Measurements from ENCODE around the gene ALG5.

GRCh38 chr13:36975172-36975571 is 24.0 kb downstream of the ALG5 start:
- TF ChIP-seq POLR2A (IDR thresholded peaks at IDR 0.05; ENCODE audit: low read length) (no peak), RNF2 (IDR thresholded peaks at IDR 0.05; ENCODE audit: borderline replicate concordance, low read depth) (no peak), TP53 (CRISPR knock-in tag; IDR thresholded peaks at IDR 0.05) (no peak), MAFK (IDR thresholded peaks at IDR 0.05; ENCODE audit: partially characterized antibody) (no peak), USF2 (IDR thresholded peaks at IDR 0.05) (no peak), EP300 (IDR thresholded peaks at IDR 0.05) (no peak), MAZ (IDR thresholded peaks at IDR 0.05; ENCODE audit: borderline replicate concordance, low read depth, low read length) (no peak)
- TF ChIP-seq, protein P1, sequence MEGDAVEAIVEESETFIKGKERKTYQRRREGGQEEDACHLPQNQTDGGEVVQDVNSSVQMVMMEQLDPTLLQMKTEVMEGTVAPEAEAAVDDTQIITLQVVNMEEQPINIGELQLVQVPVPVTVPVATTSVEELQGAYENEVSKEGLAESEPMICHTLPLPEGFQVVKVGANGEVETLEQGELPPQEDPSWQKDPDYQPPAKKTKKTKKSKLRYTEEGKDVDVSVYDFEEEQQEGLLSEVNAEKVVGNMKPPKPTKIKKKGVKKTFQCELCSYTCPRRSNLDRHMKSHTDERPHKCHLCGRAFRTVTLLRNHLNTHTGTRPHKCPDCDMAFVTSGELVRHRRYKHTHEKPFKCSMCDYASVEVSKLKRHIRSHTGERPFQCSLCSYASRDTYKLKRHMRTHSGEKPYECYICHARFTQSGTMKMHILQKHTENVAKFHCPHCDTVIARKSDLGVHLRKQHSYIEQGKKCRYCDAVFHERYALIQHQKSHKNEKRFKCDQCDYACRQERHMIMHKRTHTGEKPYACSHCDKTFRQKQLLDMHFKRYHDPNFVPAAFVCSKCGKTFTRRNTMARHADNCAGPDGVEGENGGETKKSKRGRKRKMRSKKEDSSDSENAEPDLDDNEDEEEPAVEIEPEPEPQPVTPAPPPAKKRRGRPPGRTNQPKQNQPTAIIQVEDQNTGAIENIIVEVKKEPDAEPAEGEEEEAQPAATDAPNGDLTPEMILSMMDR (IDR thresholded peaks at IDR 0.05) = no peak
- TF ChIP-seq, protein P2, sequence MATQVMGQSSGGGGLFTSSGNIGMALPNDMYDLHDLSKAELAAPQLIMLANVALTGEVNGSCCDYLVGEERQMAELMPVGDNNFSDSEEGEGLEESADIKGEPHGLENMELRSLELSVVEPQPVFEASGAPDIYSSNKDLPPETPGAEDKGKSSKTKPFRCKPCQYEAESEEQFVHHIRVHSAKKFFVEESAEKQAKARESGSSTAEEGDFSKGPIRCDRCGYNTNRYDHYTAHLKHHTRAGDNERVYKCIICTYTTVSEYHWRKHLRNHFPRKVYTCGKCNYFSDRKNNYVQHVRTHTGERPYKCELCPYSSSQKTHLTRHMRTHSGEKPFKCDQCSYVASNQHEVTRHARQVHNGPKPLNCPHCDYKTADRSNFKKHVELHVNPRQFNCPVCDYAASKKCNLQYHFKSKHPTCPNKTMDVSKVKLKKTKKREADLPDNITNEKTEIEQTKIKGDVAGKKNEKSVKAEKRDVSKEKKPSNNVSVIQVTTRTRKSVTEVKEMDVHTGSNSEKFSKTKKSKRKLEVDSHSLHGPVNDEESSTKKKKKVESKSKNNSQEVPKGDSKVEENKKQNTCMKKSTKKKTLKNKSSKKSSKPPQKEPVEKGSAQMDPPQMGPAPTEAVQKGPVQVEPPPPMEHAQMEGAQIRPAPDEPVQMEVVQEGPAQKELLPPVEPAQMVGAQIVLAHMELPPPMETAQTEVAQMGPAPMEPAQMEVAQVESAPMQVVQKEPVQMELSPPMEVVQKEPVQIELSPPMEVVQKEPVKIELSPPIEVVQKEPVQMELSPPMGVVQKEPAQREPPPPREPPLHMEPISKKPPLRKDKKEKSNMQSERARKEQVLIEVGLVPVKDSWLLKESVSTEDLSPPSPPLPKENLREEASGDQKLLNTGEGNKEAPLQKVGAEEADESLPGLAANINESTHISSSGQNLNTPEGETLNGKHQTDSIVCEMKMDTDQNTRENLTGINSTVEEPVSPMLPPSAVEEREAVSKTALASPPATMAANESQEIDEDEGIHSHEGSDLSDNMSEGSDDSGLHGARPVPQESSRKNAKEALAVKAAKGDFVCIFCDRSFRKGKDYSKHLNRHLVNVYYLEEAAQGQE (IDR thresholded peaks at IDR 0.05) = no peak

All from A549 (cell line).